Sciatic nerve (tissue), 2 donors: Measurements from ENCODE around the gene TBC1D12. TPM values are rescaled to one million over a fixed set of nuclear protein-coding genes. Genes with fewer than 3 reads are reported as not detected.
"Not testable (repeated sequence)": the region's sequence is repeated elsewhere in the genome, so short reads cannot be mapped to it uniquely, and the experiment has no call there.

Source experiments
- ATAC-seq: fragments of 200-7000 bp; cut with Tn5 transposase; one replicate; pipeline ENCODE4 v1.9.1; 2020; ENCODE audit warnings: mild to moderate bottlenecking, moderate library complexity
- DNase-seq: peaks from one replicate; pipeline ENCODE4 v3.0.0-alpha.2; 2020; ENCODE audit warnings: low spot score
- intact Hi-C: fragments of 100-400 bp; cut with DNase I; formaldehyde crosslinking; loops from one replicate; pipeline ENCODE4 v1.14.2; 2022
- total RNA-seq: library from RNA; stranded (reverse); fragmentation: NEBNext Ultra II Directional; extraction: Animal tissue kit (Norgen Biotek cat#: 25700); gene quantifications from one replicate; pipeline ENCODE4 v1.2.1, GENCODE V29; 2021
- donor health status: DM: no; HTN: no; CAD: no.
- donor health status: DM: no; HTN: no; CAD: no.

TBC1D12 gene
- total RNA-seq = 20.4 TPM

DNA sequence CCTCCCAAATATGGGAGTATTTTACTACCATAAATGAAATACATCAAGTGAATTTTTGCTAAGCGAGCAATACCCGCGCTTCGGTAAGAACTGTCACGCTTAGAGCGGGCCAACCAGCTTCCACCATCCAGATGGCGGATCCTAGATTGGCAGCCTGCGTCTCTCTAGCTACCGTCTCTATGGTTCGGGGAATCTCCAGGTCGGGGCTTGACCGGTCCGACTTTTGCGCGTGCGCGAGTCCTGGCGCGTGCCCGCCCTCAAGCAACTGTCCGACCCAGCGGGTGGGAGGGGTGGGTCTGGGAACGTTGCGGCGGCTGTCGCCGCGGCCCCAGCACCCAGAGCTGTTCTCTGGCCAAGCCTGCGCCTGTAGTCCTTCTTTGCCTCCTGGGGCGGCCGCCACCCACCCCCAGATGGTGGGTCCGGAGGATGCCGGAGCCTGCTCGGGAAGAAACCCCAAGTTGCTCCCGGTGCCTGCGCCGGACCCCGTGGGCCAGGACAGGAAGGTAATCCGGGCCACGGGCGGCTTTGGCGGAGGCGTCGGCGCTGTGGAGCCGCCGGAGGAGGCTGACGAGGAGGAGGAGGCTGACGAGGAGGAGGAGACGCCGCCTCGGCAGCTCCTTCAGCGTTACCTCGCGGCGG, at the start of gene TBC1D12:
TBC1D12 (plus strand) TSS at position 338 of the 639 bp plus-strand sequence; CDS start at position 411, 73 bp downstream.
- DNase-seq (peak; percentile 96), ATAC-seq (peak; percentile 99)
- intact Hi-C loops = no loop called here

GRCh38 chr10:94353336-94353735, 49.0 kb upstream of the TBC1D12 start:
- no peak for ATAC-seq
- no peak for DNase-seq
- intact Hi-C loops = no loop called here

- DNase-seq (no peak), ATAC-seq (no peak)
- intact Hi-C loops = no loop called here
These were observed 46.5 kb upstream of the TBC1D12 start for GRCh38 chr10:94355841-94356240.

DNA sequence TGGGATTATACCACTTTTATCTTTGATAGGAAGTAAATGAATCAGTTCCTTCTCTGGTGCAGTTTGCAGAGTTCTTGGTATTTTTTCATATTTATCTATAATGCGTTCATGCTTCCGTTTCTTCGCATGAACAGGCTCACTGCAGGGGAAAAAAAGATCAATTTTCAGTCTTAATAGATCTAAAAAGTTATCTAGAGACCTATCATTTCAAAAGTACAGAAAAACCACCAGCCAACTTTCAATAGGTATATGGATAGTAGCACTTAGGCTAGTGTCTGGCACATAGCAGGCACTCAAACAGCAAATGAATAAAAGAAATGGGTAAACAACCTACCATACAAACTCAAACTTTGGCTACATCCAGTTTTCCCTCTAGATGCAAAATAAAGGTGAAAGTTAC, 45.1 kb upstream of the TBC1D12 start:
- no peak for DNase-seq
- intact Hi-C loops = no loop called here
- no peak for ATAC-seq

- DNase-seq (no peak), ATAC-seq (no peak)
- intact Hi-C loops = no loop called here
These were observed 43.9 kb upstream of the TBC1D12 start for GRCh38 chr10:94358480-94358879.

- no peak for DNase-seq
- intact Hi-C loops = loop anchor here (10.0 kb wide), 1 partner anchor 84 kb away; no protein-coding TSS in a partner anchor
- ATAC-seq = no peak
These were observed 41.1 kb upstream of the TBC1D12 start for GRCh38 chr10:94361171-94361794.

GRCh38 chr10:94362360-94363250, 39.7 kb upstream of the TBC1D12 start, which contains the start of gene NOC3L:
Gene NOC3L (minus strand): TSS chr10:94362939. CDS start chr10:94362838, 101 bp downstream.
- ATAC-seq (peak; percentile 100), DNase-seq (peak; percentile 97)
- intact Hi-C loops = loop anchor here (10.0 kb wide), 1 partner anchor 82 kb away; no protein-coding TSS in a partner anchor

DNA sequence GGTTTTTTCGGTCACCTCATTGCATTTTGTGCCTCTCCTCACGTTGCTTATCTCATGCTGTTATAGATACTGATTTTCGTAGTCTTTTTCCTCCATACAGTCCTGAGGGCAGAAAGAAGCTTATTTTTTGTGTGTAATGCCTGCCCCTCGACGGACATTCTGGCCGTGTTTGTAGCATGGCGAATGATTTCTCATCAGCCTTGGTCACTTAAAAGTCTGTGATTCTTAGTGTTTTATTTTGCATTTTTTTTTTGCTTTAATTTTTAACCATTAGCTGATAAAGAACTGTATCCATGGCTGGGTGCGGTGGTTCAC, 39.1 kb upstream of the TBC1D12 start:
- intact Hi-C loops = loop anchor here (10.0 kb wide), 1 partner anchor 82 kb away; no protein-coding TSS in a partner anchor
- ATAC-seq = peak; percentile 42
- DNase-seq = no peak

DNA sequence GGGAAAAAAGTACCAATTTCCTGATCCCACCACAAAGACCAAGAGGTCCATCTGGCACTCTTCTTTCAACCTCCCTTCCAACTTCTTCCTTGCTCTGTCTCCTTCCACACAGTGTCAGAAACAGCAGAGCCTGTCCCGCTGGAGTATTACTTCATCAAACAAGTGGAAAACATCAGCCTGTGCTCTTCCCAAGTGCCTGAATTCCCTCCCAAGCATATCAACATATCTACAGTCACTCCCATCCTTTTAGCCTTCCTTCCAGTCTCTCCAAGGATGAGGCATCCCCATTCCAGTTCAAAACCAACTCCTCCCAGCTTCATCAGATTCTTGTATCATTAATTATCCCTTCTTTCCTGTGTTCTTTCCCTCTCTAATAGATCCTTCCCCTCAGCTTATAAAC, 37.9 kb upstream of the TBC1D12 start:
- intact Hi-C loops = loop anchor here (10.0 kb wide), 1 partner anchor 80 kb away; no protein-coding TSS in a partner anchor
- DNase-seq (no peak), ATAC-seq (no peak)

- ATAC-seq (no peak), DNase-seq (no peak)
- intact Hi-C loops = loop anchor here (10.0 kb wide), 1 partner anchor 78 kb away; no protein-coding TSS in a partner anchor
These were observed 36.0 kb upstream of the TBC1D12 start for GRCh38 chr10:94366382-94366781.

GRCh38 chr10:94370501-94370900, 31.8 kb upstream of the TBC1D12 start:
- DNase-seq = no peak
- intact Hi-C loops = no loop called here
- ATAC-seq = no peak

DNA sequence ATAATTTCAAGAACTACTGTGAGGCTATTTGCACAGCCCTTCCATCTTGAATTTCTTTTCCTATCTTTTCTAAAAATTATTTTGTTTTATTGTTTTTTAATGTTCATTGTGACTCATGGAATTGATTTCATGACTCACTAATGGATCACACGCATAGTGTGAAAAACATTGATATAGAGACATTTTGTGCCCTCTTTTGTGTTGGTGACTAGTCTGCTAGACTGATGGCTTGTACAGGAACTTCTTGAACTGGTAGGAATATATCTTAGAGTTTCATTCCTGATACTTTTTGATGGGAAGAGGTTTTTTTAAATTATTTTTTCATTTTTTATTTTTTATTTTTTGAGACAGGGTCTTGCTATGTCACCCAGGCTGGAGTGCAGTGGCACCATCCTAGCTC, 27.0 kb upstream of the TBC1D12 start:
- ATAC-seq (no peak), DNase-seq (no peak)
- intact Hi-C loops = no loop called here

DNA sequence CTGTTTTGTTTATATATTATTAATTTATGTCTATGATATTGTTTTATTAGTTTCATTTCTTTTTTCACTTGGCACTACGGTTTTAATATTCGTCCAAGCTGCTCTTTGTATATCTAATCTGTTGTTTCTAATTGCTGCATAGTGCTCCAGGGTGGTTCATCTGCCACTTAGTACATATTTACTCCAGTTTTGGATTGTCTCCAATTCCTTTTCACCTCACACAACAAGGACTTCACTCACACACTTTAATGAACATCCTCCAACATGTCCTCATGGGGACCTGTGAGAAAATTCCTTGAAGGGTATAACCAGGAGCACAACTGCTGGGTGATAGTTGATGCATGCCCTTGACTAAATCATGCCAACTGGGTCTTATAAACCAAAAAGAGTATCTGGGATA, 25.5 kb upstream of the TBC1D12 start:
- ATAC-seq = no peak
- intact Hi-C loops = no loop called here
- no peak for DNase-seq

DNA sequence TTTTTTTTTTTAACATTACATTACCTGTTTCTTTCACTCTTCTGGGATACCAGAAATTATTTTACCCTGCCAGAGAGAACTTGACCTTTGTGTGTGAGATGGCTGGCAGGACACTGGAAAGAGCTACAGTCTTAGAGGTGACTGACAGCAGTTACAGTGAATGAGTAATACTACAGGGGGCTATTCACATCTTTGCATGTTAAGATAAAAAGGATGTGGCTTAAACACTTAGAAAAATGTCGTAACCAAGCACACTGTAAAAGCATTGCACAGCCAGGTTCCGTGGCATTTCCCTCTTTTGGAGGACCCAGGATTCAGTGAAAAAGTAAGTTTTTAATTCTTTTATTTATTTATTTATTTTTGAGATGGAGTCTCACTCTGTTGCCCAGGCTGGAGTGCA, 18.8 kb upstream of the TBC1D12 start:
- intact Hi-C loops = no loop called here
- DNase-seq (no peak), ATAC-seq (no peak)

GRCh38 chr10:94385733-94386132, 16.6 kb upstream of the TBC1D12 start:
- intact Hi-C loops, DNase-seq, ATAC-seq: not testable (repeated sequence)

- DNase-seq, ATAC-seq, intact Hi-C loops: not testable (repeated sequence)
These were observed 10.2 kb upstream of the TBC1D12 start for GRCh38 chr10:94392117-94392516.

DNA sequence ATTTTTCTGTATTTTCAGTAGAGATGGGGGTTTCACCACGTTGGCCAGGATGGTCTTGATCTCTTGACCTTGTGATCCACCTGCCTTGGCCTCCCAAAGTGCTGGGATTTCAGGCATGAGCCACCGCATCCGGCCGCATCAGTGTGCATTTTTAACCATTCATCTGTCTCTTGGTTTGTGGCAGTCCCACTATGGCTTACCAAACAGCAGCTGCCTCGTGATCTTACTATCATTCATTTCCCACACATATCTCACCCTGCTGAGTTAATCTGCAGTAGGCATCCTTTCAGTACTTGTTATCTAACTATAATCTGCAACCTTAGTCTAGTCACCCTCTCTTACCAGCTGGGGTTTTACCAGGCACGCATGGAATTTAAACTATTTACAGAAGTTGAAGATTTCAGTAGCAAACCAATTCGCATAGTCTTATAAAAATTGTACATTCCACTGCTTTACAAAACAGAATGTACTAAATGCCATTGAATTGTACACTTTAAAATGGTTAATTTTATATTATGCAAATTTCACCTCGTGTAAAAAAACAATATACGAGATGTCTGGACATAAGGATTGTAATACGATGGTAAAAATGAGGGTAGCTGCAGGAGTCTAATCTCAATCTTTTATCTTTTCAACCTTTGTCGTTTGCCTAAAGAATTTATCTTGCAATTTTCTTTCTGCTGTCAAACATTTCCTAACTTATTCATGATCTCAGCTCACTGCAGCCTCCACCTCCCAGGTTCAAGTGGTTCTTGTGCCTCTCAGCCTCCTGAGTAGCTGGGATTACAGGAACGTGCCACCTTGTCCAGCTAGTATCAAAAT, 4.6 kb upstream of the TBC1D12 start:
- intact Hi-C loops = no loop called here
- ATAC-seq (no peak), DNase-seq (no peak)

DNA sequence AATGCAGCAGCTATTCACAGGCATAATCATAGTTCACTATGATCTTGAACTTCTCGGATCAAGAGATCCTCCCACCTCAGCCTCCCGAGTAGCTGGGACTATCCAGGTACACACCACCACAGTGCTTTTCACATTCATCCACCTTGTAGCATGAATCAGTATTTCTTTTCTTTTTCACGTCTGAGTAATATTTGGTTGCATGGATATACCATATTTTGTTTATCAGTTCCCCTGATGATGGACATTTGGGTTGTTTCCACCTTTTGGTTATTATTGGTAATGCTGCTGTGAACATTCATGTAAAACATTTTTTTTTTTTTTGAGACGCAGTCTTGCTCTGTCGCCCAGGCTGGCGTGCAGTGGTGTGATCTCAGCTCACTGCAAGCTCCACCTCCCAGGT, 3.6 kb upstream of the TBC1D12 start:
- ATAC-seq = no peak
- intact Hi-C loops = no loop called here
- DNase-seq = no peak
